HG03066 (cell line): ENCODE data around the gene ENOPH1.
"Not testable (repeated sequence)": the region's sequence is repeated elsewhere in the genome, so short reads cannot be mapped to it uniquely, and the experiment has no call there.

Experiments
- ATAC-seq: cut with Tn5 transposase; IDR thresholded peaks from one replicate; pipeline ENCODE4 v1.9.1; 2021; ENCODE audit warnings: low read depth; ENCODE audit not compliant: unreplicated experiment

Gene ENOPH1

GRCh38 chr4:82463221-82463620 lies 32.8 kb downstream of the ENOPH1 start:
- no peak for ATAC-seq

GRCh38 chr4:82467471-82467870 lies 37.1 kb downstream of the ENOPH1 start:
- ATAC-seq = no peak

DNA sequence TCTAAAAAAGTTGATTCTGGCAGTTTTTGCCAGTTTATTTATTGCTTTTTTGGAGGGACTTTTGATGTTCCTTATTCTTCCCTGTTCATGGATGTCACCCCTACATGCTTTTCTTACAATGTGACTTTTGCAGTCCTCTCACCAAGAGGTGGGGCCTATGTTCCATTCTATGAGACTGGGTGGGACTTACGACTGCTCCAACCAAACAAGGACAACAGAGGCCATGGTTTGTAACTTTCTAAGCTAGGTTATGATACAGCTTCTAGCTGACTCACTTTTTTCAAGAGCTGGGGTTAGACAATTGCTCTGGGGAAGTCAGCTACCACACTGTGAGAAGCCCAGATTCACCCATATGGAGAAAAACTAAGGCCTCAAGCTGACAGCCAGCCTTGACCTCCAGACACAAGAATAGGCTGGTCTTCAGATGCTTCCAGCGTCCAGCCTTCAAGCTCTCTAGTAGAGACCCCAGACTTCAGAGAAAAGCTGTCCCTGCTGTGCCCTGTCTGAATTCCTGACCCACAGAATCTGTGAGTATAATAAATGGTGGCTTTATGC lies 39.5 kb downstream of the ENOPH1 start:
- no peak for ATAC-seq

- ATAC-seq = not testable (repeated sequence)
These were observed 42.7 kb downstream of the ENOPH1 start for GRCh38 chr4:82473080-82473479.

GRCh38 chr4:82473621-82474164 lies 43.3 kb downstream of the ENOPH1 start:
- no peak for ATAC-seq

DNA sequence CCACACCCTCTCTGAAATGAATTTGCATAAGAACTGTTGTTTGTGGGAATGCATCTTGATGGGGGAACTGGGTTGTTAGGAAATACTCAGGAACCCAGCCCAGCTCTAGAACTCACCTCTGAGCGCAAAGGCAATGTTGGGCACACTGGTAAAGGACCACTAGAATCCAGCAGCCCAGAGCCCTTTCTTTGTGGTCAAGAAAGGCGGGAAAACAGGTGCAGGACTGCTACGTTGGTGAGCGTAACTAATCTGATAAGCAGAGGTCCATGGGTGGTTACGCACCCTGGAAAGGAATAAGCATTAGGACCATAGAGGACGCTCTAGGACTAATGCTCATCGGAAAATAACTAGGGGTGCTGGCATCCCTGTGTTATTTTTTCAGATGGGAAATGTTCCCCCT lies 45.5 kb downstream of the ENOPH1 start:
- not testable (repeated sequence) for ATAC-seq

DNA sequence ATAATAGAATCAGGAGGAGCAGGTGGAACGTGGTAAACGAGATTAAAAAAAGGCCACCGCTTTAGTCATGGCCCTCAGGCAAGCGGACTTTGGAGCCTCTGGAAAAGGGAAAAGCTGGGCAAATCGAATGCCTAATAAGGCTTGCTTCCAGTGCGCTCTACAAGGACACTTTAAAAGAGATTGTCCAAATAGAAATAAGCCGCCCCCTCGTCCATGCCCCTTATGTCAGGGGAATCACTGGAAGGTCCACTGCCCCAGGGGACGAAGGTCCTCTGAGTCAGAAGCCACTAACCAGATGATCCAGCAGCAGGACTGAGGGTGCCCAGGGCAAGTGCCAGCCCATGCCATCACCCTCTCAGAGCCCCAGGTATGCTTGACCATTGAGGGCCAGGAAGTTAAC lies 47.1 kb downstream of the ENOPH1 start:
- not testable (repeated sequence) for ATAC-seq

- no peak for ATAC-seq
These were observed 49.2 kb downstream of the ENOPH1 start for GRCh38 chr4:82479562-82479961.

DNA sequence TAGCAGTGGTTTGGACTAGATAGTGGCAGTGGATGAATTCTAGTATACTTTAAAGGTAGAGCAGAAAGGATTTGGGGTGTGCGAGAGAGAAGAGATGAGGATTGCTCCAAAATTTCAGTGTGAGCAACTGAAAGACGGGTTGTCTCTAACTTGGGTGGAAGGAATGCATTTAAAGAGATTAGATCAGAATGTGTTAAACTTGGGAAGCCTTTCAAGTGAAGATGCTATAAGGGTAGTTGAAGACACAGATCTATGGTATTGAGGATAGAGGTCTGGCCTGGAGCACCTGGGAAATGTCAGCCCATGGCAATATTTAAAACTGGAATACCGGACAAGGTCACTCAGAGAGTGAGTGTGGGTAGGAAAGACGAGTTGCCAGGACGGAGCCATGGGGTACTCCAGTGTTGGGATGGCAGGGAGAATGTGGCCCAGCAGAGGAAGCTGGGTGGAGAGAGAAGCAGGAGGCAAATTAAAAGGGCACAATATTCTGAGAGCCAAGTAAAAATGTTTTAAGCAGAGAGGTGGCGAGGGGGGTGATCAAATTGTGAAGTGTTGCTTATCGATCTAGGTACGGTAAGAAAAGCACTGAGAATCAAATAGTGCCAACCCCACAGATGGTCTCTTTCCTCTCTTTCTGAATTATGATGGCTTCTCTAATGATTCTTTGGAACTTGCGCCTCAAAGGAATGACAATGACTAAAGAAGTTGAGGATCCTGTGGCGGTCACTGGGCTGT lies 50.5 kb downstream of the ENOPH1 start:
- no peak for ATAC-seq

- no peak for ATAC-seq
These were observed 51.1 kb downstream of the ENOPH1 start for GRCh38 chr4:82481506-82481840.

DNA sequence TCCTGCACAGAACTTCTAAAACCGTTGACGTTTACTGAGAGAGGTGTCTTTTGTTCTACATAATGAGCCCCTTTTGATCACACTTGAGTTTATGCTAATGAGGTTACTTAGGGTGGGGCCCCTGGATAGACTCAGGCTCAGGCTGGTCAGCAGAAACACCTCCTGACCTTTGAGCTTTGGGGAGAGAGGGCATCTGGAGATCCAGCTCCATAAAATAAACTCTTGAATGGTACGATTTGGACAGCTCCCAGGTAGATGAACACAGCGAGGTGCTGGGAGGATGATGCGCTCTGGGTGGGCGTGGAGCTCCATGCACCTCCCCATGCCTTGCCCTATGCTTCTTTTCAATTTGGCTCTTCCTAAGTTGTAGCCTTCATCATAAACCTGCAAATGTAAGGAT lies 52.0 kb downstream of the ENOPH1 start:
- ATAC-seq = no peak

GRCh38 chr4:82484996-82485783 lies 54.8 kb downstream of the ENOPH1 start:
- no peak for ATAC-seq

DNA sequence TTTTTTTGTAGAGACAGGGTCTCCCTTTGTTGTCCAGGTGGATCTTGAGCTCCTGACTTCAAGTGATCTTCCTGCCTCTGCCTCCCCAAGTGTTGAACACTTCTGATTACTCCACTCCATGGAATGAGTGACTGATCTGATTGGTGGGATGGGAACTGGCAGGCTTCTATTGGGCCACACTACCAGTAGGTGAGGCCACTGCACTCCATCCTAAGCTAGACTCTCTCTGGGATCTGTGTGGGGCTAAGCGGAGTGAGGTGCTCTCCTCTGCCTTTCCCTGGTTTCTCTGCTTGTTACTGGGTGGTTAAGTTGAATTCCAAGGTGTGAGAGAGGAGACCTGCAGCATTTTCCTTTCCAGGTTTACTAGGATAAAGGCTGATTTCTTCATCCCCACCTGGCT lies 58.7 kb downstream of the ENOPH1 start:
- no peak for ATAC-seq

DNA sequence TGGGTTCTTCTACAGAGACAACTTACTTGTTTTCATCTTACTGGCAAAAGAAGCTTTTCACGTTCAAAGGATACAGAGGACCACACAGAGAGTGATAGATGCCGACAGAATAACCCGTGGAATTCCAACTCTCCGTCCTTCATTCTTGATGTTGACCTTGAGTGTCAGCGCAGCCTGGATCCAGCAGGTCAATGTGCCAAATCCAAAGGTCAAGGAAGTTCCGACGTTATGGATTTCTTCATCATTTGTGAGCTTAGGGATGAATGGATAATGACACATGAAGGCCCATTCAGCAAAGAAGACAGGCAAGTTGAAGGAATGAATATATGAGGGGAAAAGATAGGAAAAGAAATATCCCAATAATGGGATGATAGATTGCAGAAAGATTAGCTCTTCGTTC lies 59.6 kb downstream of the ENOPH1 start:
- ATAC-seq = no peak

DNA sequence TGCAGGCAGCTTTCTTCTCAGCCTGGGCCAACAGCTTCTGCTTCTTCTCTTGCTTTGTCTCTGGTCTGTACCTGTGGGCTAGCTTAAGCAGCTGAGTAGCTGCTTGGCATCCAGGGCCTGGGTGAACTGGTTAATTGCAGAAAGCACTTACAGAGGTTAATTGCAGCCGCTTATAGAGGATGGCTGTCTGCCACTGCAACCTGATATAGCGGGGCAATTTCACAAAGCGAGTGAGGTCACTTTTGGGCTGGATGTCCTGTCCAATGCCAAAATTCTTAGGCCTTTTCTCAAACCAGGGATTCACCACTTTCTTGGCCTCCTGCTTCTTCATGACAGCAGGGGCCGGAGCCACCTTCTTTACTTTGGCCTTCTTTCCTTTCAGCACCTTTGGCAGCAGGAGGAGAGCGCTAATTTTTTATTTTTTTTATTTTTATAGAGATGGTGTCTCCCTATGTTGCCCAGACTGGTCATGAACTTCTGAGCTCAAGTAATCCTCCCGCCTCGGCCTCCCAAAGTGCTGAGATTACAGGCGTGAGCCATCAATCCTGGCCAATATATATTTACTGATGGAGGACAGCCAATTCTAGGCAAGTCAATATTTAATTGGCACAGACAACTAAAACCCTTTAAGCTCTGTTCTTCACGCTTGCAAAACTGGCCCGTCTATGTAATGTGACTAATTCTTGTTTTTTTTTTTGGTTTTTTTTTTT lies 61.0 kb downstream of the ENOPH1 start:
- ATAC-seq = no peak

DNA sequence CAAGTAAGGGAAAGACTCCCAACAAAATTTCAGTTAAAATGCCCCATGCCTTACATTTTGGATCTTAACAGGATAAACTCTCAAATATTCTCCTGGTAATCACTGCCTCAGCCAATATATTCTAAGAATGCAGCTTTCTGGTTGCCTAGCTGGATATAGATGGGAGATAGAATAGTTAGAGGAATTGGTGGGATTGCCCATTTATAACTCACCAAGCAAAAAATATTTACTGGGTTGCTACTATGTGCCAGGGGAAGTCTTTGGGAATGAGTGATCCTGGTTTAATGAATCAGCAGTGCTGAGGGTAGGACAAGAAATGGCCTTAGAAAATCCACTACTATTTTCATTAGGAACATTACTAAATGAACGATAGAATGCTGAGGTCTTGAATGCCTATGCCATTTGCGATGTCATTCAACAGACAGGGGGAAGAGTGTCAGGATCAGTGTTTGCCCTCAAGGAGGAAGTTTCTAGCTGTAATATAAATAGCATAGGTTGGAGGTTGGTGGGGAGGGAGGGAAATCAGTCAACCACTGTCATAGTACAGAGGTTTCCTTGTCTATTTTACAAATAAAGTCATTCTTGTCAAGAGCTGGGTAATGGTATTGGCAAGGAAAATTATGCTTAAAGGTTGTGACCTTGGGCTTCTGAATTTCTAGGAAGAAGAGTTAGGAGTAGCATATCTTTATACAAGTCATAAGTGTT lies 63.5 kb downstream of the ENOPH1 start:
- no peak for ATAC-seq

DNA sequence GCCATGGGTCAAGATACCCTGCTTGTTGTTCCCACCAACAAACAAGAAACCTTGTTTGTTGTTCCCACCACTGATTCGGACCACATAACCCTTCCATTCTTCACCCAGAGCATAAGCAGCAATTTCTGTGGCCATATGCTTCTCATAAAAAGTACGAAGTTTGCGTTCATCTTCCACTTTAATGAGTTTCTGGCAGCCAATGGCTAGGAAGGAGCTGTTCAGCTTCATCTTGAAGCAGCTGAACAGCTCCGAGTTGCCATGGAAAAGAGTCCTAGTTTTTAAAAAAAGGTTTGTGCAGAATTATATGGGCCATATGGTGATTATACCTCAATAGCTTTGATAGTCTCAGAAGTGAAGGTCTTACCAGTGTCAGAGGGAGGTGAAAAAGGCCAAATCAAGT lies 65.3 kb downstream of the ENOPH1 start:
- no peak for ATAC-seq

GRCh38 chr4:82496349-82496748 lies 66.0 kb downstream of the ENOPH1 start:
- no peak for ATAC-seq

DNA sequence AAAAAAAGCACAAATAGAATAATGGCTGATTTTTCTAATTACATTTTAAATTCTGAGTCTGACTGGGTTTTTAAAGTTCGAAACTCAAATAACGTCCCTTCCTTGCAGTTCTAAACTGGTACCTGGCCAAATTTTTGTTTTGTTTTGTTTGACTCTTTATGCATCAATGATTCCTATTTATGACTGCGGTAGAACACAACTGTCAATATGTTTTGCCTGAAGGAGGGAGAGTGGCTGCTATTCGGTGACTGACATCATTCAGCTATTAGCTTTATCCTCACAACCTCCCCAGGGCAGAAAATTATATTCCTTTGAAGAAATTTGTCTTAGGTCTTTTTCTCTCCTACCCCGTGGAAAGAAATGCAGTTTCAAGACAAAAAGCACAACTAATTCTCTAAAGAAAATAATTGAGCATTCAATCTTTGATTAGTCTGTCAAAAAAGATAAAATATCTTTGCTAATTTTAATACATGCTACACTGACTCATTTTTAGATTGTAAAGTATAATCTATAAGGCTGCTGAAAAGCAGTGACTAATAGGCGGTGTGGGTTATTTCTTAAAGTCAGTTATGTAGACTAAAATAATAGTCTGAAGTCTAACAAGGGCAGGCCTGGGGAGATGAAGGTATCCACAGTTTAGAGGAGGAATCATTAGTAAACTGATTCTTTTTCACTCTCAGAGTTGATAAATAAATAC lies 69.5 kb downstream of the ENOPH1 start:
- ATAC-seq = no peak
